Loucy (cell line): Measurements from ENCODE around the gene SLC22A3.

Experiments
- H2AFZ ChIP-seq: fragments of 200-600 bp; sonication (generic); 2 replicates; pipeline ENCODE4 v1.6.0; 2016; ENCODE audit warnings: antibody characterized with exemption, mild to moderate bottlenecking, low read length, moderate library complexity
- H3F3A ChIP-seq: fragments of 200-600 bp; 2 replicates; pipeline ENCODE4 v1.6.0; 2016; ENCODE audit warnings: antibody characterized with exemption, low read depth, mild to moderate bottlenecking
- H3K27me3 ChIP-seq: fragments of 200-600 bp; sonication (generic); 2 replicates; pipeline ENCODE4 v1.6.1; 2014; ENCODE audit warnings: low read length, mild to moderate bottlenecking; ENCODE audit not compliant: insufficient read depth, poor library complexity, severe bottlenecking
- H3K36me3 ChIP-seq: fragments of 200-600 bp; sonication (generic); 2 replicates; pipeline ENCODE4 v1.6.1; 2016; ENCODE audit warnings: low read length; ENCODE audit not compliant: insufficient read depth
- H3K4me1 ChIP-seq: fragments of 200-600 bp; sonication (generic); 2 replicates; pipeline ENCODE4 v1.5.1; 2014; ENCODE audit warnings: low read length, mild to moderate bottlenecking; ENCODE audit not compliant: insufficient read depth, poor library complexity, severe bottlenecking
- H3K4me2 ChIP-seq: fragments of 200-600 bp; sonication (generic); 2 replicates; pipeline ENCODE4 v1.6.0; 2014; ENCODE audit warnings: antibody characterized with exemption, low read length, low read depth, mild to moderate bottlenecking; ENCODE audit not compliant: poor library complexity, severe bottlenecking
- H3K4me3 ChIP-seq: fragments of 200-600 bp; sonication (generic); 2 replicates; pipeline ENCODE4 v1.5.1; 2014; ENCODE audit warnings: low read length, mild to moderate bottlenecking, mixed read lengths; ENCODE audit not compliant: poor library complexity, severe bottlenecking
- H3K79me2 ChIP-seq: fragments of 200-600 bp; sonication (generic); 2 replicates; pipeline ENCODE4 v1.6.1; 2014; ENCODE audit warnings: low read length; ENCODE audit not compliant: insufficient read depth
- H3K9ac ChIP-seq: fragments of 200-600 bp; sonication (generic); 2 replicates; pipeline ENCODE4 v1.6.0; 2014; ENCODE audit warnings: mild to moderate bottlenecking, low read depth, low read length, moderate library complexity; ENCODE audit not compliant: poor library complexity, severe bottlenecking
- H3K9me2 ChIP-seq: fragments of 200-600 bp; sonication (generic); replicated peaks from 2 replicates; pipeline ENCODE4 v1.6.1; 2016; ENCODE audit warnings: low read depth, low read length, mixed read lengths
- H3K9me3 ChIP-seq: fragments of 200-600 bp; sonication (generic); 2 replicates; pipeline ENCODE4 v1.6.1; 2014; ENCODE audit warnings: mild to moderate bottlenecking, antibody characterized with exemption, low read length, low read depth; ENCODE audit not compliant: insufficient read depth
- H4K20me1 ChIP-seq: fragments of 200-600 bp; sonication (generic); 2 replicates; pipeline ENCODE4 v1.6.0; 2014; ENCODE audit warnings: antibody characterized with exemption, low read length, mild to moderate bottlenecking; ENCODE audit not compliant: insufficient read depth, poor library complexity, severe bottlenecking
- CTCF ChIP-seq: fragments of 200-600 bp; sonication (generic); conservative IDR thresholded peaks from 2 replicates; pipeline ENCODE4 v1.5.1; 2014; ENCODE audit warnings: mild to moderate bottlenecking, antibody characterized with exemption, low read length
- EZH2phosphoT487 ChIP-seq: fragments of 200-600 bp; IDR thresholded peaks from 2 replicates; pipeline ENCODE4 v1.6.1; 2018; ENCODE audit warnings: antibody characterized with exemption, mild to moderate bottlenecking, moderate library complexity, borderline replicate concordance

Gene SLC22A3

GRCh38 chr6:160393891-160394653 lies 45.9 kb downstream of the SLC22A3 start:
- Histone ChIP-seq H3K4me2 (no peak overlapping the region), H2AFZ (no peak overlapping the region), H3K27me3 (no peaks in the 10 kb centered on the region), H3K9ac (no peak overlapping the region), H3K79me2 (no peaks in the 10 kb centered on the region), H3K4me1 (no peaks in the 10 kb centered on the region), H3K36me3 (no peaks in the 10 kb centered on the region), H3K9me2 (no peaks in the 10 kb centered on the region), H3F3A (no peaks in the 10 kb centered on the region), H3K4me3 (no peak overlapping the region), H3K9me3 (0 out of 2 replicates have a peak, but pooled peaks cover 3% of the 10 kb centered on the region), H4K20me1 (no peaks in the 10 kb centered on the region)
- TF ChIP-seq EZH2phosphoT487: no peak
- no peak for TF ChIP-seq CTCF

GRCh38 chr6:160394654-160395035 lies 46.5 kb downstream of the SLC22A3 start:
- Histone ChIP-seq H3K9me3 (0 out of 2 replicates have a peak, but pooled peaks cover 3% of the 10 kb centered on the region), H3K27me3 (no peaks in the 10 kb centered on the region), H3K36me3 (no peaks in the 10 kb centered on the region), H3K9ac (no peak overlapping the region), H3K9me2 (no peaks in the 10 kb centered on the region), H3K4me2 (no peak overlapping the region), H4K20me1 (no peaks in the 10 kb centered on the region), H3K4me1 (no peaks in the 10 kb centered on the region), H3F3A (no peaks in the 10 kb centered on the region), H3K4me3 (no peak overlapping the region), H3K79me2 (no peaks in the 10 kb centered on the region), H2AFZ (no peak overlapping the region)
- TF ChIP-seq EZH2phosphoT487: no peak
- TF ChIP-seq CTCF: no peak

GRCh38 chr6:160395187-160395586 lies 47.0 kb downstream of the SLC22A3 start:
- TF ChIP-seq CTCF: no peak
- H2AFZ ChIP-seq: no peak overlapping the region
- H3K27me3 ChIP-seq: no peaks in the 10 kb centered on the region
- H3K36me3 ChIP-seq: no peaks in the 10 kb centered on the region
- no peaks in the 10 kb centered on the region for H4K20me1 ChIP-seq
- H3K9me3 ChIP-seq: 0 out of 2 replicates have a peak, but pooled peaks cover 3% of the 10 kb centered on the region
- no peaks in the 10 kb centered on the region for H3F3A ChIP-seq
- no peaks in the 10 kb centered on the region for H3K79me2 ChIP-seq
- no peak overlapping the region for H3K4me2 ChIP-seq
- H3K9me2 ChIP-seq: no peaks in the 10 kb centered on the region
- no peaks in the 10 kb centered on the region for H3K4me1 ChIP-seq
- no peak overlapping the region for H3K4me3 ChIP-seq
- no peak overlapping the region for H3K9ac ChIP-seq
